T47D (cell line): Measurements from ENCODE around the gene ZNF490.
A peak's percentile ranks its signal among the peaks of the same experiment; 100 is the strongest.
"Not testable (repeated sequence)": the region's sequence is repeated elsewhere in the genome, so short reads cannot be mapped to it uniquely, and the experiment has no call there.

Experiments used
- DNase-seq, 2 experiments: peaks; one replicate each; pipeline versions ENCODE4 v3.0.0 to v3.0.0-alpha.2; 2011 to 2012; ENCODE audit warnings: low read depth in 1 of 2, low spot score in 1 of 2
- JUND ChIP-seq: IDR thresholded peaks from 2 replicates; pipeline ENCODE4 v1.6.1; 2012; ENCODE audit warnings: low read depth
- in situ Hi-C: cut with HindIII; loops from 2 replicates; pipeline ENCODE4 v1.10.0; 2016; ENCODE audit warnings: low sequenced_read_pairs, low pct_unique_long_range_greater_than_20kb

The ZNF490 gene

GRCh38 chr19:12597594-12597993 lies 13.0 kb downstream of the ZNF490 start:
- in situ Hi-C loops = no loop called here
- no peak for TF ChIP-seq JUND
- DNase-seq = no peak

- no peak for DNase-seq
- in situ Hi-C loops = no loop called here
- no peak for TF ChIP-seq JUND
These were observed 13.6 kb downstream of the ZNF490 start for GRCh38 chr19:12596927-12597548.

GRCh38 chr19:12596485-12596884 lies 14.1 kb downstream of the ZNF490 start:
- no peak for DNase-seq
- no peak for TF ChIP-seq JUND
- in situ Hi-C loops = no loop called here

GRCh38 chr19:12581100-12581499 lies 29.5 kb downstream of the ZNF490 start:
- in situ Hi-C loops = no loop called here
- no peak for TF ChIP-seq JUND
- no peak for DNase-seq

- in situ Hi-C loops = no loop called here
- no peak for TF ChIP-seq JUND
- no peak for DNase-seq
These were observed 30.4 kb downstream of the ZNF490 start for GRCh38 chr19:12580180-12580694.

DNA sequence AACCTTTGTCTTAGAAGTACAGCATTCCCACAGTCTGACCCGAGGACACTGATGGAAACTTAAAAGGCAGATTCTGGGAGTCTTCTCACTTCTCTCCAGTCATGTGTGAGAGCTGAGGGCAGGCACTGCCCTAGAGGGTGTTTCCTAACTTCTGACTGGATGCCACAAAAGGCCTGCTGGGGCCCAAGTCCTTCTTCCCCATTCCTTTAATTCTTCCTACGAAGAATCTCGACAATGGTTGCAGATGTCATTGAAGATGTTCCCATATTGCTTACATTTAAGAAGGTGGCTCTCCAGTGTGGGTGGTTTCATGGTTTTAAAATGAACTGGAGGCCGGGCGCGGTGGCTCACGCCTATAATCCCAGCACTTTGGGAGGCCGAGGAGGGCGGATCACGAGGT lies 32.0 kb downstream of the ZNF490 start:
- TF ChIP-seq JUND = no peak
- DNase-seq = no peak
- in situ Hi-C loops = no loop called here

DNA sequence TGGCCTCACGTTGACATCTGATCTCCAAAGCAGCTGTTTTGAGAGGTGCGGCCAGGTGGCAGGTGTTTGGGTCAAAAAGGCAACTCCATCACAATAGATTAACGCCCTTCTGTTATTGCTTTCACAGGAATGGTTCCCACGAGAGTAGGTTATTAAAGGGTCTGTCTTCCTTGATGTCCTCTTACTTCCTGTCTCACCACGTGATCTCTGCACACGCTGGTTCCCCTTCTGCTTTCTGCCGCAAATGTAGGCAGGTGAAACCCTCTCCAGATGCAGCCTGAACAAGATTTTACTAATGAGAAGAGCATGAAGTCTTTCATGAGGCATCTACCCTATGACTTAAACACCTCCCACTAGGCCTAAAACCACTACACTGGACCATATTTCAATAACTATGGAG lies 36.6 kb downstream of the ZNF490 start:
- TF ChIP-seq JUND = no peak
- no peak for DNase-seq
- in situ Hi-C loops = no loop called here

GRCh38 chr19:12567951-12568350 lies 42.7 kb downstream of the ZNF490 start:
- DNase-seq = no peak
- no peak for TF ChIP-seq JUND
- in situ Hi-C loops = no loop called here

- in situ Hi-C loops, DNase-seq: not testable (repeated sequence)
These were observed 44.2 kb downstream of the ZNF490 start for GRCh38 chr19:12566380-12566779.

DNA sequence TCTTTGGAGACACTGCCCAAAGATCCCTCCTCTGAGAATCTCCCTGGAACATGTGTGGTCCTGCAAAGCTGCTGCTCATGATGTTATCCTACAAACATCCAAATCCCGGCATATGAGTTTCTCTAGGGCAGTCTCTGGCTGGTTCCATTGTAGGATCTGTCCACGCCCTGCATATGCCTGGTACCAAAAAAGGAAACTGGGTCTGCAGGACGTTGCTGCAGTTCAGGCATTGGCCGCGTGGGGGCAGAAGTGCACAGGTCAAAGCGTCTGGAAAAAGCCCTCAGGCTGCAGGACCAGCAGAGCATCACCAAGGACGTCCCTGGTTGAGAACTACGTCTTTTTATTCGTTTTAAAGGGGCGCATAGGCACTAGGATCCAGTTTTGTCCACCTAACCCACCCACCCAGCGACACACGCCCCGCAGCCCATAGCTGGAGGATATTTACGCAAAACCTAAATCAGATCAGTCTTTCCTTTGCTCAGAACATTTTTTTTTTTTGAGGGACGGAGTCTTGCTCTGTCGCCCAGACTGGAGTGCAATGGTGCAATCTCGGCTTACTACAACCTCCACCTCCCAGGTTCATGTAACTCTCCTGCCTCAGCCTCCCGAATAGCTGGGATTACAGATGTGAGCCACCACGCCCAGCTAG lies 46.5 kb downstream of the ZNF490 start:
- no peak for TF ChIP-seq JUND
- in situ Hi-C loops = no loop called here
- DNase-seq = peak; percentile 61 to 86

DNA sequence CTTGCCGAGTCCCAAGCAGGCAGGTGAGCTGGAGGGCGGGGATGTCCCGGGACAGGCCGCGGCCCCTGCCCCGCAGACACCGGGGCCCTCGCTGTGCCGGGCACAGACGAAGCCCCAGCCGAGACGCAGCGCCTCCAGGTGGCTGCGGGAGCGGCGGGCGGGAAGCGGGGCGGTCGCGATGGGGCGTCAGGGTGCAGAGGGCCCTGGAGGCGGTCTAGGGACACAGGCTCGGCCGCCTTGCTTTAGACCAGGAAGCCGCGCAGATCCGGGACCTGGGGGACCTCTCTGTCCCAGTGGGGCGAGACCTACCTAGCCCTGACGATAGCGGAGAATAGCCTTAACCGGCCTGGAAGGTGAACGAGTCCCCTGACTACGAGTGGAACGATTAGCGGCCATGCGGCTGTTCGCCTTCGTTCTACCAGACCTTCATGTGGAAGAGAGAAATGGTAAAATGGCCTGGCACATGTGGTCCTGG lies 55.1 kb downstream of the ZNF490 start:
- DNase-seq = no peak
- in situ Hi-C loops = no loop called here

DNA sequence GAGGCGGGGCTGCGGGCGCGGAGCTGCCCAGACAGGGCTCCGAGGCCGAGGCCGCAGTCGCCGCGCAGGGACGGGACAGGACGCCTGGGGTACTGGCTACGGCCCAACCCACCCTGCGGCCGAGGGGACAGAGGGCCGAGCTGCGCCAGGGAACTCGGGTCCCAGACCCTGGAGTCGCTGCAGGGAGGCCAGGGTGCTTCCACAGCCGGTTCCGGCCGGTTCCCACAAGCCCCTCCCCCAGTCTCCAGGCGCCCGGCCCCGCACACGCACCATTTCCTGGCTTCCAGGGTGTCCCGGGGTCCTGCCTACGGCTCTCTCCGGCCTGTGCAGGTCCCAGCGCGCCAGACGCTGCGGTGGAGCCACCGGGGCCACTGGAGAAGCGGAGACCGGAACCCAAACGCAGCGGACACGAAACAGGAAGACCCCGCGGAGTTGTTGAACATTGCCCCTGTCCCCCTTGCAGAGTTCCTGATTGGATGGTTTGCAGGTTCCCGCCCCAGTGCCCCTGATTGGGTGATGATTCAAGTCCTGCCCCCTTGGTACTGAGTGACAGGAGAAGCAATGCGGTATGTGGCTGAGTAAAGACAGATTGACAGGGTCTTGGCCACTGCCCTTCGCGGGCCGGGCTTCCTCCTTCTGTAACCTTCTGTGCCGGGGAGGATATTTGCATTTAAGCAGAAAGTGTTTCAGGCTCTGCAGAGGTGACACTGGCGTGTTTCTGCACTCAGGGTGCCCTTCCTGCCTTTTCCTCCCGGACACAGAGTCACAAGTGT lies 59.4 kb downstream of the ZNF490 start, which contains the start of gene ZNF564:
Gene ZNF564 (minus strand): TSS at position 423 of the 773 bp plus-strand sequence. CDS start 150 bp downstream, at position 273.
- TF ChIP-seq JUND = no peak
- in situ Hi-C loops = no loop called here
- DNase-seq = peak; percentile 93 to 98

More for the DNA sequence above, 55.1 kb downstream of the ZNF490 start:
- no peak for TF ChIP-seq JUND

GRCh38 chr19:12546903-12547302 lies 63.7 kb downstream of the ZNF490 start:
- no peak for TF ChIP-seq JUND
- in situ Hi-C loops = no loop called here

More at GRCh38 chr19:12546903-12547302, 63.7 kb downstream of the ZNF490 start:
- DNase-seq = no peak
